ENCODE results near the gene CDCA8.
"Not testable (repeated sequence)": the region's sequence is repeated elsewhere in the genome, so short reads cannot be mapped to it uniquely, and the experiment has no call there.

CDCA8 gene

GRCh38 chr1:37680933-37681332 is 11.4 kb upstream of the CDCA8 start:
- no peaks in the 10 kb centered on the region for H3K27me3 ChIP-seq (ENCODE audit: control insufficient read depth, low read length)
- H3K4me3 ChIP-seq (ENCODE audit: low read length), result no peak overlapping the region
- no peaks in the 10 kb centered on the region for H3K9me2 ChIP-seq (replicated peaks; ENCODE audit: control insufficient read depth, low read length)
- no peak overlapping the region for H3K4me2 ChIP-seq (ENCODE audit: low read length)
- H3K36me3 ChIP-seq (ENCODE audit: control insufficient read depth, low read length), result peaks cover 43% of the 10 kb centered on the region
- peaks cover 28% of the 10 kb centered on the region for H3F3A ChIP-seq (ENCODE audit: control insufficient read depth, insufficient read depth)
- H3K4me1 ChIP-seq (ENCODE audit: control insufficient read depth, low read length), result peaks cover 20% of the 10 kb centered on the region
- H4K20me1 ChIP-seq (ENCODE audit: control insufficient read depth, insufficient read depth, low read depth, low read length), result no peaks in the 10 kb centered on the region
- H3K27ac ChIP-seq (ENCODE audit: low read depth, low read length), result no peak overlapping the region
- TF ChIP-seq EZH2phosphoT487 (IDR thresholded peaks at IDR 0.05; ENCODE audit: borderline replicate concordance, low read length) (no peak), CTCF (IDR thresholded peaks at IDR 0.05; ENCODE audit: low read depth, low read length, poor library complexity, severe bottlenecking) (no peak)
- H3K79me2 ChIP-seq (ENCODE audit: control insufficient read depth, low read length), result peaks cover 1% of the 10 kb centered on the region; the same call in 1 of the 2 replicates
- H3K9me3 ChIP-seq (ENCODE audit: control insufficient read depth, insufficient read depth, low read length), result no peaks in the 10 kb centered on the region

DNA sequence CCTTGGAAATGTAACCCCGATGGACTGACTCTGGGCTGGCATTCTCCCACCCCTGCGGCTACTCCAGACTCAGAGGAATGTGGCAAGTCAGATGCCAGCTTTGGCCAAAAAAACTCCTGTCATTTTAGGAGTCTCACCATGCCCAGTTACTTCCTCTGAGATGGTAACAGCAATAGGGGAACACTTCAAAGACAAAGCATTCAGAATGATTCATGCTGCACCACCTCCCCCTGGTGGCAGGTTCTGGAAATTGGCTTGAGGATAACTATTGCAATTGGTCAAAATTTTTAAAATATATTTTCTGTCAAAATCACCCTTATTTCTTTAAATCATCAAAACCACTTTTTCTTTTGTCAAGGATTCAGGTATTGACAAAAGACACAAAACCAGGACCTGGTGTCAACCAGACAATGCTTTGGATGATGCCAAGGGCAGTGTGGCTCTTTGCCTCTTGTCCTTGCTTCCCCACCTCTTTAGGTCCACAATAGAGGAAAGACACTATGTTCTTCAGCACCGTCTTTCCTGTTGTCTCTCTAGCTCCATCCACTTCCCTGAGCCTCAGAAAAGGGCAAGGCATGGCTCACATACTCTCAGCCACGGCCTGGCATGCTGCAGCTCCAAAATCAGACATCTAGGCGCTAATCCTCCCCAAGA is 9.9 kb upstream of the CDCA8 start:
- Histone ChIP-seq H3K9me2 (replicated peaks; ENCODE audit: control insufficient read depth, low read length) (no peaks in the 10 kb centered on the region), H3K9me3 (ENCODE audit: control insufficient read depth, insufficient read depth, low read length) (no peaks in the 10 kb centered on the region), H4K20me1 (ENCODE audit: control insufficient read depth, insufficient read depth, low read depth, low read length) (no peaks in the 10 kb centered on the region), H3K27ac (ENCODE audit: low read depth, low read length) (no peak overlapping the region), H3K27me3 (ENCODE audit: control insufficient read depth, low read length) (no peaks in the 10 kb centered on the region), H3K4me2 (ENCODE audit: low read length) (peak overlapping the region; percentile 33; the same call in 1 of the 2 replicates), H3K79me2 (ENCODE audit: control insufficient read depth, low read length) (peaks cover 7% of the 10 kb centered on the region; the same call in 1 of the 2 replicates), H3K4me1 (ENCODE audit: control insufficient read depth, low read length) (peaks cover 5% of the 10 kb centered on the region; the same call in 1 of the 2 replicates), H3F3A (ENCODE audit: control insufficient read depth, insufficient read depth) (peaks cover 28% of the 10 kb centered on the region), H3K36me3 (ENCODE audit: control insufficient read depth, low read length) (peaks cover 51% of the 10 kb centered on the region), H3K4me3 (ENCODE audit: low read length) (no peak overlapping the region)
- TF ChIP-seq EZH2phosphoT487 (IDR thresholded peaks at IDR 0.05; ENCODE audit: borderline replicate concordance, low read length) (no peak), CTCF (IDR thresholded peaks at IDR 0.05; ENCODE audit: low read depth, low read length, poor library complexity, severe bottlenecking) (peak; percentile 80)

DNA sequence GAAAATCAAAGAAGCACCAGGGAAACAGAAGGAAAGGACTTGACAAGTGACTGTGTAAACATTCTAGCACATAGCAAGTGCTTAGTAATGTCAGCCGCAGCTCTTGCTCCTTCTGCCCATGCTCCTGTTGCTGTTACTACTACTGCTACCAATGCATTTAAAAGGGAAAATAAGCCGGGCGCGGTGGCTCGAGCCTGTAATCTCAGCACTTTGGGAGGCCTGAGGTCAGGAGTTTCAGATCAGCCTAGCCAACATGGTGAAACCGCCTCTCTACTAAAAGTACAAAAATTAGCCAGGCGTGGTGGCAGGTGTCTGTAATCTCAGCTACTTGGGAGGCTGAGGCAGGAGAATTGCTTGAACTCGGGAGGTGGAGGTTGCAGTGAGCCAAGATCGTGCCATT is 8.1 kb upstream of the CDCA8 start:
- not testable (repeated sequence) for H3K9me3 ChIP-seq (ENCODE audit: control insufficient read depth, insufficient read depth, low read length); H3K4me2 ChIP-seq (ENCODE audit: low read length); H3K4me3 ChIP-seq (ENCODE audit: low read length); H3K27me3 ChIP-seq (ENCODE audit: control insufficient read depth, low read length); H3K9me2 ChIP-seq (replicated peaks; ENCODE audit: control insufficient read depth, low read length); H3K27ac ChIP-seq (ENCODE audit: low read depth, low read length); H4K20me1 ChIP-seq (ENCODE audit: control insufficient read depth, insufficient read depth, low read depth, low read length)
- Histone ChIP-seq H3K4me1 (ENCODE audit: control insufficient read depth, low read length) (peaks cover 15% of the 10 kb centered on the region), H3K36me3 (ENCODE audit: control insufficient read depth, low read length) (peaks cover 67% of the 10 kb centered on the region), H3K79me2 (ENCODE audit: control insufficient read depth, low read length) (peaks cover 23% of the 10 kb centered on the region), H3F3A (ENCODE audit: control insufficient read depth, insufficient read depth) (peaks cover 28% of the 10 kb centered on the region)

- Histone ChIP-seq H3K9me2 (replicated peaks; ENCODE audit: control insufficient read depth, low read length) (no peaks in the 10 kb centered on the region), H4K20me1 (ENCODE audit: control insufficient read depth, insufficient read depth, low read depth, low read length) (no peaks in the 10 kb centered on the region), H3K36me3 (ENCODE audit: control insufficient read depth, low read length) (peaks cover 70% of the 10 kb centered on the region), H3K4me3 (ENCODE audit: low read length) (no peak overlapping the region), H3K27ac (ENCODE audit: low read depth, low read length) (no peak overlapping the region), H3K27me3 (ENCODE audit: control insufficient read depth, low read length) (no peaks in the 10 kb centered on the region), H3K4me2 (ENCODE audit: low read length) (no peak overlapping the region), H3F3A (ENCODE audit: control insufficient read depth, insufficient read depth) (peaks cover 28% of the 10 kb centered on the region), H3K4me1 (ENCODE audit: control insufficient read depth, low read length) (peaks cover 17% of the 10 kb centered on the region), H3K79me2 (ENCODE audit: control insufficient read depth, low read length) (peaks cover 36% of the 10 kb centered on the region), H3K9me3 (ENCODE audit: control insufficient read depth, insufficient read depth, low read length) (no peaks in the 10 kb centered on the region)
- no peak for TF ChIP-seq CTCF (IDR thresholded peaks at IDR 0.05; ENCODE audit: low read depth, low read length, poor library complexity, severe bottlenecking)
- no peak for TF ChIP-seq EZH2phosphoT487 (IDR thresholded peaks at IDR 0.05; ENCODE audit: borderline replicate concordance, low read length)
These were observed 6.6 kb upstream of the CDCA8 start for GRCh38 chr1:37685722-37686121.

GRCh38 chr1:37687764-37688163 is 4.6 kb upstream of the CDCA8 start:
- Histone ChIP-seq H3K4me2 (ENCODE audit: low read length) (0 out of 2 replicates have a peak overlapping the region, but pooled peaks have one; percentile 81), H3F3A (ENCODE audit: control insufficient read depth, insufficient read depth) (peaks cover 15% of the 10 kb centered on the region), H3K79me2 (ENCODE audit: control insufficient read depth, low read length) (peaks cover 53% of the 10 kb centered on the region), H3K36me3 (ENCODE audit: control insufficient read depth, low read length) (peaks cover 53% of the 10 kb centered on the region), H3K4me1 (ENCODE audit: control insufficient read depth, low read length) (peaks cover 21% of the 10 kb centered on the region)
- not testable (repeated sequence) for H3K9me3 ChIP-seq (ENCODE audit: control insufficient read depth, insufficient read depth, low read length); H4K20me1 ChIP-seq (ENCODE audit: control insufficient read depth, insufficient read depth, low read depth, low read length); H3K27ac ChIP-seq (ENCODE audit: low read depth, low read length); H3K27me3 ChIP-seq (ENCODE audit: control insufficient read depth, low read length); H3K4me3 ChIP-seq (ENCODE audit: low read length); H3K9me2 ChIP-seq (replicated peaks; ENCODE audit: control insufficient read depth, low read length)
